Parathyroid adenoma (tissue), 2 donors: ENCODE data around the gene TACO1.

Experiments used
- H2AFZ ChIP-seq: fragments of 300-600 bp; sonication (generic); one replicate; pipeline ENCODE4 v1.7.0; 2017; ENCODE audit warnings: antibody characterized with exemption, mild to moderate bottlenecking
- H3K27ac ChIP-seq: fragments of 300-600 bp; sonication (generic); one replicate; pipeline ENCODE4 v1.7.0; 2017
- H3K27me3 ChIP-seq: fragments of 300-600 bp; sonication (generic); one replicate; pipeline ENCODE4 v1.7.0; 2017; ENCODE audit warnings: low read length; ENCODE audit not compliant: control insufficient read depth, insufficient read depth
- H3K36me3 ChIP-seq: fragments of 300-600 bp; sonication (generic); one replicate; pipeline ENCODE4 v1.7.0; 2017; ENCODE audit warnings: low read length; ENCODE audit not compliant: control insufficient read depth, insufficient read depth
- H3K4me1 ChIP-seq: fragments of 300-600 bp; sonication (generic); one replicate; pipeline ENCODE4 v1.7.0; 2017; ENCODE audit warnings: control low read depth
- H3K4me2 ChIP-seq: fragments of 300-600 bp; sonication (generic); one replicate; pipeline ENCODE4 v1.7.0; 2017; ENCODE audit warnings: low read length
- H3K4me3 ChIP-seq: fragments of 300-600 bp; sonication (generic); one replicate; pipeline ENCODE4 v1.7.0; 2017; ENCODE audit warnings: low read depth, low read length
- H3K79me2 ChIP-seq: fragments of 300-600 bp; sonication (generic); one replicate; pipeline ENCODE4 v1.7.0; 2017; ENCODE audit warnings: control low read depth
- H3K9ac ChIP-seq: fragments of 300-600 bp; sonication (generic); one replicate; pipeline ENCODE4 v1.7.0; 2017; ENCODE audit warnings: mild to moderate bottlenecking
- H3K9me3 ChIP-seq: fragments of 300-600 bp; sonication (generic); one replicate; pipeline ENCODE4 v1.7.0; 2017; ENCODE audit warnings: low read length; ENCODE audit not compliant: control insufficient read depth
- CTCF ChIP-seq: fragments of 300-600 bp; sonication (generic); IDR thresholded peaks from one replicate; pipeline ENCODE4 v1.7.0; 2017; ENCODE audit warnings: antibody characterized with exemption, mild to moderate bottlenecking
- donor health status: primary hyperparathyroidism.

The TACO1 gene

DNA sequence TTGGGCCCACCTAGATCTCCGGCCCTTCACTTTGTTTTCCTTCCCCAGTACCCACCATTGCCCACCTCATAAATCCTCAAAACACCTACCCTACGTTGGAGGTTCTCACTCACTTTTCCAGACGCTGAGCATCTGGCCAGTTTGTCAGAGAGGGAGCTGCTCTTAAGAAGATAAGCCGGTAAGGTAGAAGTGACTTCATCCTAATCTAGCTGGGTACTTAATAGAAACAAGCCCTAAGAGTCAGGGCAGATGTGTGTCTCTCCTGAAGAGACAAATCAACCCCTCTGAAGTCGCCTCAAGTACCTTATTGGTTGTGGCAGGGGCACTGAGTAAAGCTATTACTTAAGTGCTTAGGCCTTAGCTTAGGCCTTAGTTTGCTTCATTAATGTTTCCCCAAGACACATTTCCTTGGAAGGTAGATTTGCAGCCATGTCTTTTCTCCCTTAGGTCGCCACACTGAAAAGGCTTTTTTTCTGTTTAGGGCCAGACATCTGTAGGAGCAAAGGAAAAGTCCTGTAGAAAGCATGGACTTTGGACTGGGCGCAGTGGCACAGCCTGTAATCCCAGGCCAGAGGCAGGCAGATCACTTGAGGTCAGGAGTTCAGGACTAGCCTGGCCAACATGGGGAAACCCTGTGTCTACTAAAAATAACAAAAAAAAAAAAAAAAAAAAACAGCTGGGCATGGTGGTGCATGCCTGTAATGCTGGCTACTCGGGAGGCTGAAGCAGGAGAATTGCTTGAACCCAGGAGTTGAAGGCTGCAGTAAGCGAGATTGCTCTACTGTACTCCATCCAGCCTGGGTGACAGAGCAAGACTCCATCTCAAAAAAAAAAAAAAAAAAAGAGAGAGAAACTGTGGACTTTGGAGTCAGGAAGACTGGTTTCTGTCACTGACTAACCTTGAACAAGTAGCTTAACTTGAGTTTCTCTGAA is 1.0 kb downstream of the TACO1 start:
- Histone ChIP-seq H3K27ac (peak overlapping the region; percentile 75), H3K79me2 (no peaks in the 10 kb centered on the region), H3K9ac (peak overlapping the region; percentile 75), H3K4me1 (no peaks in the 10 kb centered on the region), H3K36me3 (no peaks in the 10 kb centered on the region), H3K9me3 (no peaks in the 10 kb centered on the region), H3K27me3 (no peaks in the 10 kb centered on the region), H2AFZ (peak overlapping the region; percentile 95), H3K4me2 (peak overlapping the region; percentile 95), H3K4me3 (peak overlapping the region; percentile 88)
- TF ChIP-seq CTCF, result no peak

DNA sequence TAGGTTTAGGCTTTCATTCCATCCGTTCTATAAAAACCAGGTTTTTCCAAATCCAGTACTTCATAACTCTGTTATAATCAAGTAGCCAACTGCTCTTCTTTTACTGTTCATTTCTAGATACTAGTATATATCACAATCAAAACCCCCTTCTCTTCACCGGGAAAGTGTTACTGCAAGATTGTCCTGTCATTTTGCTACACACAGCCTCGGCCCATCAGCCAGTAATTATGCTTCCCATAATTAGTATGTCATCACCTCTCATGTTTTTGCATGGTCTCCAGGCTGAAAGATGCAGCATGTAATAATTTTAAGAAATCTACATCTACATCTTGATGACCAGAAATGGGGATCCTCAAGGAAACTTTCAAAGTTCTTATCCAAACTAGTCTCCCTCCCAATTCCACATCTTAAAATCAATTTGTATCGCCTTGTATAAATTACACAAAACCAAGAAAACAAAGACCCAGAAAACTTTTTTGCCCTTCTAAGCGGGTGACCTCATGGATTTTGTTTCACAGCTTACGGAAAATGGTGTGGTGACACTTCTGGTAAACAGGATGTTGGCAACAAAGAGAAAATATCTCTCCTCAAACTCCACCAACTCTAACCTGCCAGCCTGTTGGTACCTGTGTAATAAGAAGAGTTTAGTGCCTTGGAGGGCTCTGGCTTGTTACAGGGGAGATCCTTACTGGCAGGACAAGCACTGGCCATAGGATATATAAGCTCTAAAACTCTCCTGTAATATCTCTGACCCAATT is 9.3 kb downstream of the TACO1 start:
- no peak overlapping the region for H3K4me3 ChIP-seq
- no peaks in the 10 kb centered on the region for H3K4me1 ChIP-seq
- no peak overlapping the region for H3K27ac ChIP-seq
- no peak overlapping the region for H3K9ac ChIP-seq
- no peak overlapping the region for H2AFZ ChIP-seq
- no peaks in the 10 kb centered on the region for H3K79me2 ChIP-seq
- H3K36me3 ChIP-seq, result no peaks in the 10 kb centered on the region
- H3K9me3 ChIP-seq, result no peaks in the 10 kb centered on the region
- no peak overlapping the region for H3K4me2 ChIP-seq
- no peak for TF ChIP-seq CTCF
- H3K27me3 ChIP-seq, result no peaks in the 10 kb centered on the region

GRCh38 chr17:63610854-63611253 is 10.2 kb downstream of the TACO1 start:
- Histone ChIP-seq H3K79me2 (no peaks in the 10 kb centered on the region), H3K9ac (no peak overlapping the region), H3K4me3 (no peak overlapping the region), H3K27me3 (no peaks in the 10 kb centered on the region), H2AFZ (no peak overlapping the region), H3K4me2 (no peak overlapping the region), H3K36me3 (no peaks in the 10 kb centered on the region), H3K27ac (no peak overlapping the region), H3K4me1 (no peaks in the 10 kb centered on the region), H3K9me3 (no peaks in the 10 kb centered on the region)
- no peak for TF ChIP-seq CTCF

- Histone ChIP-seq H3K27me3 (no peaks in the 10 kb centered on the region), H3K36me3 (no peaks in the 10 kb centered on the region), H3K4me1 (no peaks in the 10 kb centered on the region), H3K27ac (no peak overlapping the region), H3K4me3 (no peak overlapping the region), H3K9ac (no peak overlapping the region), H3K4me2 (no peak overlapping the region), H2AFZ (no peak overlapping the region), H3K9me3 (no peaks in the 10 kb centered on the region), H3K79me2 (no peaks in the 10 kb centered on the region)
- TF ChIP-seq CTCF, result no peak
Observed at GRCh38 chr17:63611354-63611753, 10.7 kb downstream of the TACO1 start.
